Right lobe of liver (tissue), 6 donors: ENCODE results near the gene UBE3B. TPM values are rescaled to one million over a fixed set of nuclear protein-coding genes. Genes with fewer than 3 reads are reported as not detected.

Experiments used
- ATAC-seq, 4 donors: fragments of 200-7000 bp; cut with Tn5 transposase; one replicate each; pipeline ENCODE4 v1.9.1; 2020; ENCODE audit warnings: mild to moderate bottlenecking in 4 of 4, moderate library complexity in 4 of 4
- DNase-seq, 3 donors: peaks; one replicate each; pipeline ENCODE4 v3.0.0-alpha.2; 2020
- H3K27ac ChIP-seq, 3 donors: fragments of 200-600 bp; one replicate each; pipeline ENCODE4 v1.8.0; 2022
- H3K27me3 ChIP-seq, 2 donors: fragments of 200-600 bp; one replicate each; pipeline ENCODE4 v1.8.0; 2022
- H3K36me3 ChIP-seq, 4 donors: fragments of 200-600 bp; sonication (generic) in 1 of 4; one replicate each; pipeline versions ENCODE4 v1.5.1 to v1.8.0; 2017 to 2022; ENCODE audit warnings: control low read depth in 1 of 4
- H3K4me1 ChIP-seq, 4 donors: fragments of 200-600 bp; sonication (generic) in 1 of 4; one replicate each; pipeline versions ENCODE4 v1.5.1 to v1.8.0; 2017 to 2022; ENCODE audit warnings: control low read depth in 1 of 4
- H3K4me3 ChIP-seq, 3 donors: fragments of 200-600 bp; one replicate each; pipeline ENCODE4 v1.8.0; 2022
- H3K9me3 ChIP-seq, 4 donors: fragments of 200-600 bp; sonication (generic) in 1 of 4; one replicate each; pipeline versions ENCODE4 v1.5.1 to v1.8.0; 2017 to 2022; ENCODE audit warnings: control low read depth in 1 of 4
- CTCF ChIP-seq, 4 donors: fragments of 200-600 bp in 3 of 4; fragments of 450-650 bp in 1 of 4; IDR thresholded peaks; one replicate each; pipeline versions ENCODE4 v1.5.1 to v1.8.0; 2016 to 2022; ENCODE audit warnings: antibody characterized with exemption in 4 of 4, mild to moderate bottlenecking in 2 of 4
- POLR2A ChIP-seq: fragments of 450-650 bp; IDR thresholded peaks from one replicate; pipeline ENCODE4 v1.6.1; 2017; ENCODE audit warnings: antibody characterized with exemption, mild to moderate bottlenecking
- WGBS: methylation state at CpG from one replicate; pipeline ENCODE4 v1.1.6; 2018; ENCODE audit warnings: low coverage, low lambda C conversion rate; ENCODE audit not compliant: insufficient coverage; ENCODE audit errors: missing lambda C conversion rate; 5-methylcytosine and 5-hydroxymethylcytosine counted together
- intact Hi-C, 2 donors: fragments of 100-400 bp; cut with DNase I; formaldehyde crosslinking; loops; one replicate each; pipeline versions ENCODE4 v1.11.2 to v1.14.1; 2022
- total RNA-seq, 6 experiments: library from RNA; depleted of rRNA in 2 of 6; stranded (reverse); fragments of >200 nt in 2 of 6; fragmentation: NEBNext Ultra II Directional in 3 of 6; extraction: Animal tissue kit (Norgen Biotek cat#: 25700) in 3 of 6; gene quantifications; one replicate each; pipeline versions ENCODE4 v1.1.0 to v1.2.4, GENCODE V29; 2016 to 2023
- donor health status: DM: no; HTN: yes; CAD: no.
- donor health status: DM: no; HTN: no; CAD: no.
- donor health status: DM: no; HTN: no; CAD: no.
- donor health status: DM: no; HTN: yes; CAD: no.
- donor health status: DM: no; HTN: yes; CAD: no.

The UBE3B gene
- total RNA-seq, 6 experiments from 2014 or later, result 15.3 to 31.8 (median 22.5) TPM

GRCh38 chr12:109573914-109574244, 96.4 kb downstream of the UBE3B start:
- peak overlapping the region; percentile 59 to 96 (median 64) for H3K27ac ChIP-seq
- WGBS, result under 1% methylated on average over 11 of the region's 13 CpGs
- H3K36me3 ChIP-seq, result peaks cover 0 to 26% (median 2%) of the 10 kb centered on the region in 4 donors
- peaks cover 0 to 54% (median 27%) of the 10 kb centered on the region in 4 donors for H3K4me1 ChIP-seq
- no peaks in the 10 kb centered on the region for H3K27me3 ChIP-seq
- H3K9me3 ChIP-seq, result no peaks in the 10 kb centered on the region
- H3K4me3 ChIP-seq, result peak overlapping the region; percentile 66 to 77 (median 75)
- no peak for DNase-seq
- ATAC-seq, result no peak
- no peak for TF ChIP-seq CTCF (IDR thresholded peaks at IDR 0.05)
- no peak for TF ChIP-seq POLR2A
- intact Hi-C loops, result no loop called here

GRCh38 chr12:109575683-109576082, 98.2 kb downstream of the UBE3B start:
- Histone ChIP-seq H3K27ac (peak overlapping the region; percentile 26 to 96 (median 66)), H3K4me1 (peaks cover 0 to 72% (median 36%) of the 10 kb centered on the region in 4 donors), H3K27me3 (no peaks in the 10 kb centered on the region), H3K36me3 (peaks cover 0 to 31% (median 2%) of the 10 kb centered on the region in 4 donors), H3K4me3 (peak overlapping the region in 2 of 3 donors; percentile 17 to 77), H3K9me3 (no peaks in the 10 kb centered on the region)
- TF ChIP-seq POLR2A (no peak), CTCF (IDR thresholded peaks at IDR 0.05) (no peak)
- peak; percentile 53 to 85 (median 80) for DNase-seq
- intact Hi-C loops, result no loop called here
- WGBS, result 61% methylated on average over 3 of the region's 3 CpGs
- peak; percentile 25 to 54 (median 42) for ATAC-seq

- Histone ChIP-seq H3K4me1 (peaks cover 0 to 77% (median 38%) of the 10 kb centered on the region in 4 donors), H3K27ac (peak overlapping the region in 1 of 3 donors; percentile 96), H3K36me3 (peaks cover 0 to 31% (median 5%) of the 10 kb centered on the region in 4 donors), H3K27me3 (no peaks in the 10 kb centered on the region), H3K4me3 (no peak overlapping the region), H3K9me3 (no peaks in the 10 kb centered on the region)
- intact Hi-C loops, result no loop called here
- whole genome bisulfite sequencing, result 71% methylated on average over 1 of the region's 1 CpG
- TF ChIP-seq CTCF (IDR thresholded peaks at IDR 0.05) (no peak), POLR2A (no peak)
- ATAC-seq (no peak), DNase-seq (no peak)
These were observed 99.9 kb downstream of the UBE3B start for GRCh38 chr12:109577311-109577710.

- Histone ChIP-seq H3K4me3 (no peak overlapping the region), H3K4me1 (peaks cover 0 to 74% (median 38%) of the 10 kb centered on the region in 4 donors), H3K27me3 (no peaks in the 10 kb centered on the region), H3K36me3 (peaks cover 0 to 31% (median 5%) of the 10 kb centered on the region in 4 donors), H3K27ac (peak overlapping the region; percentile 51 to 96 (median 76)), H3K9me3 (no peaks in the 10 kb centered on the region)
- intact Hi-C loops, result no loop called here
- 40% methylated on average over 8 of the region's 8 CpGs for whole genome bisulfite sequencing
- peak; percentile 41 to 47 (median 46) for ATAC-seq
- DNase-seq, result peak in 1 of 3 donors; percentile 78
- TF ChIP-seq POLR2A (peak; percentile 38), CTCF (IDR thresholded peaks at IDR 0.05) (no peak)
These were observed 101.0 kb downstream of the UBE3B start for GRCh38 chr12:109578330-109578927.
